ENCODE results near the gene ANXA3. TPM values are rescaled to one million over a fixed set of nuclear protein-coding genes. Genes with fewer than 3 reads are reported as not detected.

The ANXA3 gene
- total and polyA plus RNA-seq, 2 donors (not counting 1 experiment from before 2014, with no cell fraction given), result not detected

DNA sequence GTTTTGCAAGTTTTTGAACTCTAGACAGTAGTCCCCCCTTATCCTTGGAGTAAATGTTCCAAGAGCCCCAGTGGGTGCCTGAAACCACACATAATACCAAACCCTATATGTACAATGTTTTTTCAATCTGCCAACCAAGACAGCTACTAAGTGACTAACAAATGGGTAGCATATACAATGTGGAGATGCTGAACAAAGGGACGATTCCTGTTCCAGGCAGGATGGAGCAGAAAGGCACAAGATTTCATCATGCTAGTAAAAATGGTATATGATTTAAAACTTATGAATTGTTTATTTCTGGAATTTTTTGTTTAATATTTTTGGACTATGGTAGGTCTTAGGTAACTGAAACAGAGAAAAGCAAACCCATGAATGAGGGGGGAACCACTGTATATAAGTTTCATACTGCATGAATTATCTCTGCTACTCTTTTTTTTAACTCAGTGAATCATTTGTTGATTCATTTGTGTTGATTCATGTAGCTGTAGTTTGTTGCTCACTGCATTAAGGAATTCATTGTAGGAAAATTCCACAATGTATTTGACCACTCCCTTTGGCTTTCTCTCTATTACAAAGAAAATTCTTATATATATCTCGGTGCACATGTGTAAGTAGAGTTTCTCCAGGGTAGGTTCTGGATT is 21.9 kb upstream of the ANXA3 start:
- H3K9me3 ChIP-seq (ENCODE audit: control extremely low read depth in 1 of 3, control insufficient read depth in 2 of 3, insufficient read depth in 1 of 3, low read length in 2 of 3), result no peaks in the 10 kb centered on the region
- H3K4me3 Mint-ChIP-seq, result no peak overlapping the region
- ATAC-seq (ENCODE audit: low read depth) (no peak), DNase-seq (no peak)
- no peaks in the 10 kb centered on the region for H4K20me1 ChIP-seq (ENCODE audit: control insufficient read depth, insufficient read depth, low read length, poor library complexity, severe bottlenecking)
- no peaks in the 10 kb centered on the region for H3K4me1 Mint-ChIP-seq
- H3K4me2 ChIP-seq (replicated peaks; ENCODE audit: low read depth, low read length, poor library complexity, severe bottlenecking), result no peak overlapping the region
- POLR2A ChIA-PET, result no interaction called here
- no CpG with 5 or more reads among the region's 2 CpGs for WGBS (ENCODE audit: insufficient coverage)
- no peak overlapping the region for H3K4me3 ChIP-seq (ENCODE audit: control extremely low read depth in 1 of 5, extremely low read depth in 1 of 5, insufficient read depth in 1 of 5, low read depth in 2 of 5, low read length in 4 of 5)
- H3K27me3 Mint-ChIP-seq, result peaks cover 2% of the 10 kb centered on the region
- no peak overlapping the region for H3K9ac ChIP-seq (ENCODE audit: low read length)
- CTCF ChIA-PET, result no interaction called here
- no peak overlapping the region for H3K27ac ChIP-seq (ENCODE audit: low read length in 2 of 2)
- no peak overlapping the region for H3K27ac Mint-ChIP-seq
- H3K9me3 Mint-ChIP-seq (ENCODE audit: insufficient read depth), result no peaks in the 10 kb centered on the region
- H3K36me3 ChIP-seq (replicated peaks in 1 of 2; ENCODE audit: control extremely low read depth in 1 of 2, control insufficient read depth in 1 of 2, extremely low read depth in 1 of 2, insufficient read depth in 2 of 2, low read length in 1 of 2), result no peaks in the 10 kb centered on the region
- peaks cover 0 to 3% (median 0%) of the 10 kb centered on the region in 4 experiments for H3K27me3 ChIP-seq (replicated peaks in 1 of 4; ENCODE audit: control extremely low read depth in 1 of 4, control insufficient read depth in 3 of 4, insufficient read depth in 4 of 4, low read length in 3 of 4)
- intact Hi-C loops (cut with micrococcal nuclease), result no loop called here
- H3K79me2 ChIP-seq (ENCODE audit: control insufficient read depth, insufficient read depth, low read length), result no peaks in the 10 kb centered on the region
- no peaks in the 10 kb centered on the region for H3K4me1 ChIP-seq (ENCODE audit: control insufficient read depth in 2 of 2, insufficient read depth in 2 of 2, low read length in 2 of 2)
- TF ChIP-seq EZH2 (IDR thresholded peaks at IDR 0.05; ENCODE audit: borderline replicate concordance, insufficient read depth, low read depth, low read length, poor library complexity, severe bottlenecking), result no peak
- TF ChIP-seq, protein P1, sequence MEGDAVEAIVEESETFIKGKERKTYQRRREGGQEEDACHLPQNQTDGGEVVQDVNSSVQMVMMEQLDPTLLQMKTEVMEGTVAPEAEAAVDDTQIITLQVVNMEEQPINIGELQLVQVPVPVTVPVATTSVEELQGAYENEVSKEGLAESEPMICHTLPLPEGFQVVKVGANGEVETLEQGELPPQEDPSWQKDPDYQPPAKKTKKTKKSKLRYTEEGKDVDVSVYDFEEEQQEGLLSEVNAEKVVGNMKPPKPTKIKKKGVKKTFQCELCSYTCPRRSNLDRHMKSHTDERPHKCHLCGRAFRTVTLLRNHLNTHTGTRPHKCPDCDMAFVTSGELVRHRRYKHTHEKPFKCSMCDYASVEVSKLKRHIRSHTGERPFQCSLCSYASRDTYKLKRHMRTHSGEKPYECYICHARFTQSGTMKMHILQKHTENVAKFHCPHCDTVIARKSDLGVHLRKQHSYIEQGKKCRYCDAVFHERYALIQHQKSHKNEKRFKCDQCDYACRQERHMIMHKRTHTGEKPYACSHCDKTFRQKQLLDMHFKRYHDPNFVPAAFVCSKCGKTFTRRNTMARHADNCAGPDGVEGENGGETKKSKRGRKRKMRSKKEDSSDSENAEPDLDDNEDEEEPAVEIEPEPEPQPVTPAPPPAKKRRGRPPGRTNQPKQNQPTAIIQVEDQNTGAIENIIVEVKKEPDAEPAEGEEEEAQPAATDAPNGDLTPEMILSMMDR (IDR thresholded peaks at IDR 0.05), result no peak
- no peak overlapping the region for H2AFZ ChIP-seq (ENCODE audit: insufficient read depth, low read depth, low read length, poor library complexity, severe bottlenecking)

DNA sequence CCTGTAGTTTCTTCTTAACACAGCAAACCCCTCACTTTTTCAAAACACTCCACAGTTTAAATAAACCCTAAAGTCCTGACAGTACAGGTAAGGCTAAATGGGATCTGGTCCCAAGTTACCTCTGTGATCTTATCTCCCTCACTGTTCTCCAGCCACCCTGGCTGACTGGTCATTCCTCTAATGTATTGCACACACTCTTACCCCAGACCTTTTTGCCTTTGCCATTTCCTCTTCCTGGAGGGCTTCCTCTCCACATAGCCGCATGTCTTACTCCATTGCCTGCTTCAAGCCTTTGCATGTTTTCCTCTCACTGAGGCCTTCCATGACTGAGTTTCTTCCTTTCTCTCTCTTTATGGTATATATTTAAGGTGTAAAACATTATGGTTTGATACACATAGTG is 19.5 kb upstream of the ANXA3 start:
- H3K27me3 Mint-ChIP-seq, result no peaks in the 10 kb centered on the region
- TF ChIP-seq, protein P1 (IDR thresholded peaks at IDR 0.05), result no peak
- no peak for TF ChIP-seq EZH2 (IDR thresholded peaks at IDR 0.05; ENCODE audit: borderline replicate concordance, insufficient read depth, low read depth, low read length, poor library complexity, severe bottlenecking)
- Histone ChIP-seq H3K4me3 (ENCODE audit: control extremely low read depth in 1 of 5, extremely low read depth in 1 of 5, insufficient read depth in 1 of 5, low read depth in 2 of 5, low read length in 4 of 5) (no peak overlapping the region), H3K27ac (ENCODE audit: low read length in 2 of 2) (no peak overlapping the region), H2AFZ (ENCODE audit: insufficient read depth, low read depth, low read length, poor library complexity, severe bottlenecking) (no peak overlapping the region), H3K4me1 (ENCODE audit: control insufficient read depth in 2 of 2, insufficient read depth in 2 of 2, low read length in 2 of 2) (no peaks in the 10 kb centered on the region), H3K79me2 (ENCODE audit: control insufficient read depth, insufficient read depth, low read length) (no peaks in the 10 kb centered on the region), H3K36me3 (replicated peaks in 1 of 2; ENCODE audit: control extremely low read depth in 1 of 2, control insufficient read depth in 1 of 2, extremely low read depth in 1 of 2, insufficient read depth in 2 of 2, low read length in 1 of 2) (no peaks in the 10 kb centered on the region), H3K4me2 (replicated peaks; ENCODE audit: low read depth, low read length, poor library complexity, severe bottlenecking) (no peak overlapping the region), H4K20me1 (ENCODE audit: control insufficient read depth, insufficient read depth, low read length, poor library complexity, severe bottlenecking) (no peaks in the 10 kb centered on the region), H3K27me3 (replicated peaks in 1 of 4; ENCODE audit: control extremely low read depth in 1 of 4, control insufficient read depth in 3 of 4, insufficient read depth in 4 of 4, low read length in 3 of 4) (peaks cover 0 to 3% (median 0%) of the 10 kb centered on the region in 4 experiments), H3K9ac (ENCODE audit: low read length) (no peak overlapping the region), H3K9me3 (ENCODE audit: control extremely low read depth in 1 of 3, control insufficient read depth in 2 of 3, insufficient read depth in 1 of 3, low read length in 2 of 3) (no peaks in the 10 kb centered on the region)
- CTCF ChIA-PET, result no interaction called here
- DNase-seq, result no peak
- H3K4me1 Mint-ChIP-seq, result no peaks in the 10 kb centered on the region
- intact Hi-C loops (cut with micrococcal nuclease), result no loop called here
- WGBS (ENCODE audit: insufficient coverage), result no CpG with 5 or more reads among the region's 1 CpG
- no peak for ATAC-seq (ENCODE audit: low read depth)
- no peaks in the 10 kb centered on the region for H3K9me3 Mint-ChIP-seq (ENCODE audit: insufficient read depth)
- no peak overlapping the region for H3K27ac Mint-ChIP-seq
- POLR2A ChIA-PET, result no interaction called here
- H3K4me3 Mint-ChIP-seq, result no peak overlapping the region

Measured in B cell (primary cell).